Activated naive CD8-positive, alpha-beta T cell treated with anti-CD3 and anti-CD28 coated beads, Interleukin-2, amount 10 ng/mL, durations not matched to agents 7 days and 5 days (primary cell): ENCODE data around the gene ST8SIA6. TPM values are rescaled to one million over a fixed set of nuclear protein-coding genes. Genes with fewer than 3 reads are reported as not detected.

ENCODE experiments used
- total RNA-seq, 2 experiments: library from RNA; stranded (reverse); gene quantifications; one replicate each; pipeline ENCODE4 v1.2.3, GENCODE V29; 2021

Gene ST8SIA6
- total RNA-seq, 2 experiments from 2014 or later = 0.34 to 0.61 TPM

Other genes starting within 250 kb of the ST8SIA6 start
- gene VIM, start 226.4 kb downstream of the ST8SIA6 start, total RNA-seq = 1,000 to 10,000 TPM; 1,681 to 1,738 TPM
- under 1 TPM; 0.61 to 0.88 TPM for gene HACD1, start 162.8 kb upstream of the ST8SIA6 start, total RNA-seq
- gene STAM, start 189.6 kb upstream of the ST8SIA6 start, total RNA-seq = 10 to 100 TPM; 20.0 to 23.1 TPM